Trophoblast cell (in vitro differentiated cells and primary cell): Measurements from ENCODE around the gene POLR1D.

Experiments used
- DNase-seq, 2 donors: peaks; one replicate each; pipeline ENCODE4 v3.0.0-alpha.2; 2016
- H2AFZ ChIP-seq: 2 replicates; pipeline ENCODE4 v1.6.1; 2013; ENCODE audit warnings: low read length, moderate library complexity, mild to moderate bottlenecking; ENCODE audit not compliant: insufficient read depth, poor library complexity
- H2AK5ac ChIP-seq: 2 replicates; pipeline ENCODE4 v1.6.1; 2013; ENCODE audit warnings: mild to moderate bottlenecking, low read length
- H2BK120ac ChIP-seq: 2 replicates; pipeline ENCODE4 v1.6.1; 2013; ENCODE audit warnings: low read length, mild to moderate bottlenecking, moderate library complexity; ENCODE audit not compliant: insufficient read depth, poor library complexity
- H2BK12ac ChIP-seq: 2 replicates; pipeline ENCODE4 v1.6.1; 2013; ENCODE audit warnings: mild to moderate bottlenecking, low read length, moderate library complexity
- H2BK5ac ChIP-seq: 2 replicates; pipeline ENCODE4 v1.6.1; 2013; ENCODE audit warnings: low read length, low read depth, moderate library complexity, mild to moderate bottlenecking; ENCODE audit not compliant: poor library complexity
- H3K14ac ChIP-seq: 2 replicates; pipeline ENCODE4 v1.6.1; 2013; ENCODE audit warnings: mild to moderate bottlenecking, low read length
- H3K18ac ChIP-seq: 2 replicates; pipeline ENCODE4 v1.6.1; 2013; ENCODE audit warnings: mild to moderate bottlenecking, low read length
- H3K23ac ChIP-seq: 2 replicates; pipeline ENCODE4 v1.6.1; 2013; ENCODE audit warnings: low read length
- H3K27ac ChIP-seq: 2 replicates; pipeline ENCODE4 v1.5.1; 2013; ENCODE audit warnings: low read depth, mild to moderate bottlenecking, inconsistent platforms, low read length, moderate library complexity
- H3K27me3 ChIP-seq: 2 replicates; pipeline ENCODE4 v1.6.1; 2013; ENCODE audit warnings: inconsistent platforms, mild to moderate bottlenecking, low read length, moderate library complexity; ENCODE audit not compliant: insufficient read depth
- H3K36me3 ChIP-seq, 2 experiments: 1 replicate in 1 of 2; 2 replicates in 1 of 2; pipeline ENCODE4 v1.6.1; 2013; ENCODE audit warnings: low read length in 2 of 2, mild to moderate bottlenecking in 2 of 2, moderate library complexity in 1 of 2; ENCODE audit not compliant: insufficient read depth in 2 of 2, control insufficient read depth in 1 of 2
- H3K4ac ChIP-seq: 2 replicates; pipeline ENCODE4 v1.6.1; 2013; ENCODE audit warnings: low read depth, mild to moderate bottlenecking, low read length, moderate library complexity
- H3K4me1 ChIP-seq, 2 experiments: 1 replicate in 1 of 2; 2 replicates in 1 of 2; pipeline ENCODE4 v1.6.1; 2013; ENCODE audit warnings: low read length in 2 of 2, mild to moderate bottlenecking in 2 of 2, moderate library complexity in 1 of 2; ENCODE audit not compliant: insufficient read depth in 2 of 2, control insufficient read depth in 1 of 2
- H3K4me2 ChIP-seq: 2 replicates; pipeline ENCODE4 v1.6.1; 2013; ENCODE audit warnings: inconsistent platforms, mild to moderate bottlenecking, low read length, moderate library complexity
- H3K4me3 ChIP-seq: 2 replicates; pipeline ENCODE4 v1.5.1; 2013; ENCODE audit warnings: mild to moderate bottlenecking, low read depth, low read length, inconsistent platforms
- H3K79me1 ChIP-seq: one replicate; pipeline ENCODE4 v1.6.1; 2013; ENCODE audit warnings: low read length
- H3K79me2 ChIP-seq: 2 replicates; pipeline ENCODE4 v1.6.1; 2013; ENCODE audit warnings: low read length, mild to moderate bottlenecking; ENCODE audit not compliant: control insufficient read depth, insufficient read depth, poor library complexity
- H3K9ac ChIP-seq: 2 replicates; pipeline ENCODE4 v1.6.1; 2013; ENCODE audit warnings: mild to moderate bottlenecking, low read length
- H3K9me3 ChIP-seq: 2 replicates; pipeline ENCODE4 v1.6.1; 2013; ENCODE audit warnings: low read depth, mild to moderate bottlenecking, control low read depth, inconsistent platforms, low read length; ENCODE audit not compliant: insufficient read depth
- H4K12ac ChIP-seq: 2 replicates; pipeline ENCODE4 v1.6.1; 2013; ENCODE audit warnings: low read depth, mild to moderate bottlenecking, low read length, moderate library complexity
- H4K8ac ChIP-seq: 2 replicates; pipeline ENCODE4 v1.6.1; 2013; ENCODE audit warnings: low read depth, mild to moderate bottlenecking, low read length, moderate library complexity
- H4K91ac ChIP-seq: one replicate; pipeline ENCODE4 v1.6.1; 2013; ENCODE audit warnings: low read depth, mild to moderate bottlenecking, low read length, moderate library complexity
- WGBS: extraction: QIAGEN DNeasy Blood & Tissue Kit; methylation state at CpG from one replicate; pipeline ENCODE4 v1.1.7; 2013; ENCODE audit warnings: missing lambda C conversion rate; ENCODE audit not compliant: insufficient read length, insufficient coverage; ENCODE audit errors: extremely low coverage; 5-methylcytosine and 5-hydroxymethylcytosine counted together

The POLR1D gene

DNA sequence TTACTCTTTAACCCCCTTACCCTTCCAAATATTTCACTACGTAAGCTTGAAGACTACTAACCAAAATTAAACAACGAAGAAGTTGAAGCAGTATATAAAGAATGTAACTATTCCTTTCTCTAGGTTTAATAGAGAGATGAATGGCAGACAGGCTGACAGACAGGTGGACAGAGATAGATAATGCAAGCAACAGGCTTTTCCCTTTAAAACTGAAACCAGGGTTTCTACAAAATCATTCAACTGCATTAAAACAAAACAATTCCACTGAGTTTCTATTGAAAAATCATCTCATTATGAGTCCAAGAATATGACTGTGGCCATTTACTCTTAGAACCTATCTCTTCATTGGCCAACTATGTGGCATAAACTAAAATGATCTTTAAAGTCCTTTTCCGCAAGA lies 16.6 kb upstream of the POLR1D start:
- no peaks in the 10 kb centered on the region for H3K27me3 ChIP-seq
- H2BK12ac ChIP-seq = no peak overlapping the region
- H3K9me3 ChIP-seq = no peaks in the 10 kb centered on the region
- H3K79me1 ChIP-seq = no peaks in the 10 kb centered on the region
- peaks cover 1% of the 10 kb centered on the region for H3K79me2 ChIP-seq
- no peak overlapping the region for H4K91ac ChIP-seq
- no peak overlapping the region for H2AFZ ChIP-seq
- H3K36me3 ChIP-seq = no peaks in the 10 kb centered on the region
- no peak overlapping the region for H3K23ac ChIP-seq
- H3K9ac ChIP-seq = no peak overlapping the region
- no peak overlapping the region for H4K12ac ChIP-seq
- no peak overlapping the region for H3K4me2 ChIP-seq
- no peak overlapping the region for H2BK5ac ChIP-seq
- H2AK5ac ChIP-seq = no peak overlapping the region
- H3K27ac ChIP-seq = no peak overlapping the region
- no peak for DNase-seq
- H3K18ac ChIP-seq = no peak overlapping the region
- H3K14ac ChIP-seq = no peak overlapping the region
- no peak overlapping the region for H3K4me3 ChIP-seq
- no peak overlapping the region for H4K8ac ChIP-seq
- 100% methylated on average over 1 of the region's 3 CpGs for WGBS
- no peaks in the 10 kb centered on the region for H3K4me1 ChIP-seq
- H2BK120ac ChIP-seq = no peak overlapping the region
- H3K4ac ChIP-seq = no peak overlapping the region

DNA sequence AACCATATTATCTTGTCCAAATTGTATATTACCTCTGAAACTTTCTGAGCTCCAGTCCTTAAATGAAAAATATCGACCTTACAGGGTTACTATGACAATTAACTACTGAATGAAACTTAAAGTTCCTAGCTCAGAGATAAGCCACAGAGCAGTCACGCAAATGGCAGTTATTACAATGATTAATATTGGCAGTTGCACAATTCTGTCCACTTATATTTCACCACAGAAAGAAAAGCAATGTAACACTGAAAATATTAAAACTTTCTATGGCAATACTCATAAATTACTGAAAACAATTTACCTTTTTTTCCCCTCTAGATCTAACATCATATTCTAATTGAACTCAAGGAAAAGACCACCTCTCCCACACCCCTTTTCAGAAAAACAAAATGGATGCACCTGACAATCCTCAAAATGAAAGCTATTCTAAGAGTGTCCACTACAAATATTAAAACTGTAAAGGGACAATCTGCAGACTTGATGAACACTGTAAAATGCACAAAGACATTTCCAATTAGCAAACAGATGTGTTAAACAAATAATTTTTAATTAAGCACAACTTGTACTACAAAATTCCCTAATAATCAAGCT lies 16.0 kb upstream of the POLR1D start:
- Histone ChIP-seq H3K79me2 (peaks cover 1% of the 10 kb centered on the region), H3K9me3 (no peaks in the 10 kb centered on the region), H2AFZ (no peak overlapping the region), H3K4me3 (no peak overlapping the region), H2BK12ac (no peak overlapping the region), H3K23ac (no peak overlapping the region), H2BK5ac (no peak overlapping the region), H4K91ac (no peak overlapping the region), H3K36me3 (no peaks in the 10 kb centered on the region), H3K9ac (no peak overlapping the region), H3K79me1 (no peaks in the 10 kb centered on the region), H2BK120ac (no peak overlapping the region), H3K18ac (no peak overlapping the region), H3K14ac (no peak overlapping the region), H4K8ac (no peak overlapping the region), H3K4me1 (no peaks in the 10 kb centered on the region), H3K27ac (no peak overlapping the region), H3K27me3 (no peaks in the 10 kb centered on the region), H3K4ac (no peak overlapping the region), H4K12ac (no peak overlapping the region), H3K4me2 (no peak overlapping the region), H2AK5ac (no peak overlapping the region)
- peak in 1 of 2 donors; percentile 36 for DNase-seq
- WGBS = no CpG with 5 or more reads among the region's 2 CpGs

DNA sequence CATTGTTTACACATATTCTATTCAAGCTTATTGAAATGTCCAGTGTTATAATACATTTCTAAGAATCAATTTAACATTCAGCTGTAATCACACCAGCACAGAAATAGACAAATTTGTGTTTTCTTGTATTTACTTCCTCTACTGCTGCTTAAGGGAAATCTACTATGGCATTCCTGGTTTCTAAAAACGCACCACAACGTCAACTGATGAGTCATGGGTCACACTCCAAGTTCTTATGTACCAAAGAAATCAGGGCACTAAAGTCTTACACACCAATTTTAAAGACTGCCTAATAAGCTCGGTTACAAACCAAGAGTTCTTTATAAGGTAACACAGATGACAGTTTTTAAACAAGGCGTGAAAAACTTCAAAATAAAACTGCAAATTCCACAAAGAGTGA lies 14.6 kb upstream of the POLR1D start:
- no peak overlapping the region for H3K14ac ChIP-seq
- H2BK5ac ChIP-seq = no peak overlapping the region
- H2AFZ ChIP-seq = no peak overlapping the region
- no peak overlapping the region for H4K12ac ChIP-seq
- H3K18ac ChIP-seq = no peak overlapping the region
- no peak overlapping the region for H3K9ac ChIP-seq
- no peak overlapping the region for H3K4me3 ChIP-seq
- H3K79me2 ChIP-seq = peaks cover 2% of the 10 kb centered on the region
- H3K36me3 ChIP-seq = peaks cover 0 to under 1% of the 10 kb centered on the region in 2 experiments
- DNase-seq = peak; percentile 38 to 69
- no peaks in the 10 kb centered on the region for H3K9me3 ChIP-seq
- no peaks in the 10 kb centered on the region for H3K27me3 ChIP-seq
- no peak overlapping the region for H3K4ac ChIP-seq
- no peak overlapping the region for H4K91ac ChIP-seq
- peaks cover 0 to 1% of the 10 kb centered on the region in 2 experiments for H3K4me1 ChIP-seq
- no peak overlapping the region for H2AK5ac ChIP-seq
- no peak overlapping the region for H2BK12ac ChIP-seq
- H3K23ac ChIP-seq = no peak overlapping the region
- no CpG with 5 or more reads among the region's 4 CpGs for WGBS
- no peaks in the 10 kb centered on the region for H3K79me1 ChIP-seq
- no peak overlapping the region for H3K4me2 ChIP-seq
- H3K27ac ChIP-seq = no peak overlapping the region
- no peak overlapping the region for H2BK120ac ChIP-seq
- no peak overlapping the region for H4K8ac ChIP-seq

DNA sequence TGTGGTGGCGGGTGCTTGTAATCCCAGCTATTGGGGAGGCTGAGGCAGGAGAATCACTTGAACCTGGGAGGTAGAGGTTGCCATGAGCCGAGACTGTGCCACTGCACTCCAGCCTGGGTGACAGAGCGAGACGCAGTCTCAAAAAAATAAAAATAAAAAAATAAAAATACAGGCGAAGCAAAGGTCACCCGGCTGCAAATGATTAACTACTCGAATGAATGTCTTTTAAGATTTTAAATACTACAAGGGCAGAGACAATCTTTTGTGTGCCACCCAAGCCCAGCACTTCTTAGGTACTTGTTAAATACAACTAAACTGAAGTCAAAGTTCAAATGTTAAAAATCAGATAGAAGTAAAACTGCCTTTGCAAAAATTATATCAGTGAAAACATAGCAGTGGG lies 8.1 kb upstream of the POLR1D start:
- peaks cover under 1 to 3% of the 10 kb centered on the region in 2 experiments for H3K4me1 ChIP-seq
- no peak overlapping the region for H4K12ac ChIP-seq
- H3K9ac ChIP-seq = no peak overlapping the region
- H4K91ac ChIP-seq = no peak overlapping the region
- H3K14ac ChIP-seq = no peak overlapping the region
- peaks cover 6% of the 10 kb centered on the region for H3K79me2 ChIP-seq
- no peak overlapping the region for H2BK12ac ChIP-seq
- no peak overlapping the region for H2AK5ac ChIP-seq
- H3K18ac ChIP-seq = no peak overlapping the region
- H3K27me3 ChIP-seq = no peaks in the 10 kb centered on the region
- H3K4me2 ChIP-seq = no peak overlapping the region
- DNase-seq = no peak
- no peak overlapping the region for H4K8ac ChIP-seq
- no CpG with 5 or more reads among the region's 7 CpGs for WGBS
- H2BK5ac ChIP-seq = no peak overlapping the region
- H3K23ac ChIP-seq = no peak overlapping the region
- H3K4ac ChIP-seq = no peak overlapping the region
- no peak overlapping the region for H3K27ac ChIP-seq
- peaks cover 5% of the 10 kb centered on the region in 2 experiments for H3K36me3 ChIP-seq
- H2BK120ac ChIP-seq = no peak overlapping the region
- no peak overlapping the region for H2AFZ ChIP-seq
- peaks cover 3% of the 10 kb centered on the region for H3K9me3 ChIP-seq
- H3K79me1 ChIP-seq = no peaks in the 10 kb centered on the region
- no peak overlapping the region for H3K4me3 ChIP-seq
